ENCODE data around the gene CBLN3.

CBLN3 gene

GRCh38 chr14:24403294-24403998 is 26.0 kb downstream of the CBLN3 start:
- Mint-ChIP-seq H3K27ac (peak overlapping the region in 1 of 2 donors; percentile 5), H3K4me1 (peaks cover 13% of the 10 kb centered on the region), H3K9me3 (no peaks in the 10 kb centered on the region), H3K4me3 (no peak overlapping the region), H3K27me3 (peaks cover 34% of the 10 kb centered on the region)
- DNase-seq = no peak
- no peak for ATAC-seq

DNA sequence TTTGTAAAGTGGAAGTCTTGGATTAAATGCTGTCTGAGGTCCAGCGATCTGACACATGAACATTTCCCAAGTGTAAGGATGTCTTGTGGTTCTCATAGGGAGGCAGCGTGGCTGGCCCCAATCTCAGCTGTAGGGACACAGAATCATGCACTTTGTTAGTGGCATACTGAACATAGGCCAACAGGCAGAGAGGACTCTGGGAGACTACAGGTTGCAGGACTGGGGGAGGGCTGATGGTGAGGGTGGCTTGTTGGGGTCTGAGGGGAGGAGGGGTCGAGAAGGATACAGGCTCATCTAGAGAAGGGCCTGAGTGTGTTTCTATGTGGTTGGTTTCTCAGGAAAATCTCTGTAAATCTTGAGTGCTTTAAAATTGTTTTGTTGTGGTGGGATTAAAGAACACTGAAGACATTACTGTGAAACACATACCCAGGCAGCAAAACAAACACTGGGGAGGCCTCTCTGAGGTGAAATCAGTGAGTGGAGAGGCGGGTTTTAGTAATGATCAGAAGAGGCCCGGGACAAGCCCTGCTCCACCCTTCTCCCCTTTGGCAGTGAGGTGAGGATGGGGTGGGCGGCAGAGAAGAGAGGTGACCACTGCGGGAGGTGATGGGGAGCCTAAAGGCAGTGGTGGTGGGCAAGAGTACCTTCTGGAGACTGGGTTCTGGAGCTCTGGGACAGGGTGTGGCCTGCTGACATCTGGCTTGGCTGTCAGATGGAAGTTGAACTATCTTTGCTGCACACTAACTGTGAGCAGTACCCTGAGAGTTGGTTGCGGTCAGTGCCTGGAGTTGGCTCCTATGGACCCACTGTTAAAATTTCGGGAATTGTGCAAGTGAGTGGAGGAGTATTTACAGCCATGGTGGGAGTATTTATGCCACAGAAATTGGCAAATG is 27.4 kb downstream of the CBLN3 start:
- Mint-ChIP-seq H3K4me1 (peaks cover 13% of the 10 kb centered on the region), H3K9me3 (no peaks in the 10 kb centered on the region), H3K27ac (no peak overlapping the region), H3K4me3 (no peak overlapping the region), H3K27me3 (peaks cover 43% of the 10 kb centered on the region)
- DNase-seq (no peak), ATAC-seq (no peak)

- Mint-ChIP-seq H3K27me3 (peaks cover 50% of the 10 kb centered on the region), H3K9me3 (no peaks in the 10 kb centered on the region), H3K4me3 (peak overlapping the region; percentile 19 to 80), H3K27ac (no peak overlapping the region), H3K4me1 (peaks cover 18% of the 10 kb centered on the region)
- DNase-seq (no peak), ATAC-seq (no peak)
Observed at GRCh38 chr14:24399999-24400718, 29.3 kb downstream of the CBLN3 start.

GRCh38 chr14:24399447-24399822 is 30.0 kb downstream of the CBLN3 start:
- ATAC-seq (peak; percentile 46), DNase-seq (no peak)
- peaks cover 18% of the 10 kb centered on the region for H3K4me1 Mint-ChIP-seq
- H3K27me3 Mint-ChIP-seq = peaks cover 49% of the 10 kb centered on the region
- no peak overlapping the region for H3K27ac Mint-ChIP-seq
- H3K4me3 Mint-ChIP-seq = peak overlapping the region; percentile 58 to 80
- no peaks in the 10 kb centered on the region for H3K9me3 Mint-ChIP-seq

DNA sequence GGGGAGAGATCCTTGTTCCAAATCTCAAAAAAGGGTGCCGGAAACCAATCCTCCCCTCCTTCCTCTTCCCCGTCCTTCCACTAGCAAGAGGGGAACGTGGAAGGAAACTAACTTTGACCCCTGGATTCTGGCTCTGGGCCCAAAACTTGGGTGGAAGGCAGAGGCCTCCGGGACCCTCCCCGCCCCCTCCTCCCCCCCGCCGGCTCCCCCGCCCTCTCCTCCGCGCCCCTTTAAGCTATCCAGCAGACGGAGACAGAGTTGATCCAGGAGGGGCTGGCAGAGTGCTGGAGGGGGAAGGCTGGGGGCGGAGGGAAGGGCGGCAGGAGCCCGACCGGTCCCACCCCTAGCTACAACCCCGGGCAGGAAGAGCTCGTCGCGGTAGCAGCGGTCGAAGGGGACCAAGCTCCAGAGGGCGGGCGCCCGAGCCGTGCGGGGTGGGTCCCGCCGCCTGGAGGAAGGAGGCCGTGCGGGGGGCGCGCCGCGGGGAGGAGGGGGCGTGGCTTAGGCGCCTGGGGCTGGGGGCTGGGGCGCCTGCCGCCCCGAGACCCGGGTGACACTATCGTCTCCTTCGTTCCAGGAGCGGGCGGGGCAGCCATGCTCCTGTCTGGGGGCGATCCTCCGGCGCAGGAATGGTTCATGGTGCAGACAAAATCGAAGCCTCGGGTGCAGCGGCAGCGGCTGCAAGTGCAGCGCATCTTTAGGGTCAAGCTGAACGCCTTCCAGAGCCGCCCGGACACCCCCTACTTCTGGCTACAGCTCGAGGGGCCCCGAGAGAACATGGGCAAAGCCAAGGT is 30.6 kb downstream of the CBLN3 start, which contains the start of gene NYNRIN:
NYNRIN (plus strand) TSS at position 351 of the 794 bp plus-strand sequence; CDS start at position 595, 244 bp downstream.
- Mint-ChIP-seq H3K27ac (no peak within 1 kb of the TSS), H3K4me3 (peak within 1 kb of the TSS; percentile 58 to 80), H3K27me3 (peaks cover 43% of the 10 kb centered on the region), H3K9me3 (no peaks in the 10 kb centered on the region), H3K4me1 (peaks cover 18% of the 10 kb centered on the region)
- ATAC-seq = peak; percentile 87
- DNase-seq = peak; percentile 21 to 24

GRCh38 chr14:24398293-24398652 is 31.2 kb downstream of the CBLN3 start:
- Mint-ChIP-seq H3K9me3 (no peaks in the 10 kb centered on the region), H3K4me3 (no peak overlapping the region), H3K4me1 (peaks cover 18% of the 10 kb centered on the region), H3K27ac (no peak overlapping the region), H3K27me3 (peaks cover 38% of the 10 kb centered on the region)
- no peak for ATAC-seq
- no peak for DNase-seq

DNA sequence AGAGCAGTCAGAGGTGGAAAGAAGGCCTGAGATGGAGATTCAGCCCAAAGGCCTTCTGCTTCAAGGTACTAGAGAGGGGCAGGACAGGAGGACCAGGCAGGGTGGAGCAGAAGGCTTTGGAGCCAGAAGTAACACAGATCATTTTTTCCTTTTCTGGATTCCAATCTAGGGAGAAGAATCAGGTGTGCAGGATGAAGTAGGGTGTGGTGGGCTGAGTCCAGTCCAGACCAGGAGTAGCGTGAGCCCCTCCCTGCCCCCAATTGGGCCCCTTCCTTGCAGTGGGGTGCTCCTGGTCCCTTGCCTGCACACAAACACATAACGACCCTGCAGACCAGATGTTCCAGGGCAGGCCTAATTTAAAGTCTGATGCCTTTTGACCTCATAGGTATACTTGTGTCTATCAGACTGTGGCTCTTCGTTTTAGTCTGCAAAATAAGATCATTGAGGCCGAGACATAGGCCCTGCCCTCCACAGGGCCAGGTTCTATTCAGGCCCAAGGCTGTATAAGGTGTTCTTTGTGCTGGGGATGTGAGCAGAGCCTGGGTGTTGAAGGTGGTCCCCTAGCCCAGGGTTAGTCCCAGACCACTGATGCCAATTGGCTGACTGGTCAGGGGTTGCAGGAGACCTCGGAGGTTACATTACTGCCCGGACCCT is 31.7 kb downstream of the CBLN3 start:
- Mint-ChIP-seq H3K27me3 (peaks cover 32% of the 10 kb centered on the region), H3K4me1 (peaks cover 18% of the 10 kb centered on the region), H3K4me3 (no peak overlapping the region), H3K27ac (no peak overlapping the region), H3K9me3 (no peaks in the 10 kb centered on the region)
- no peak for ATAC-seq
- no peak for DNase-seq

DNA sequence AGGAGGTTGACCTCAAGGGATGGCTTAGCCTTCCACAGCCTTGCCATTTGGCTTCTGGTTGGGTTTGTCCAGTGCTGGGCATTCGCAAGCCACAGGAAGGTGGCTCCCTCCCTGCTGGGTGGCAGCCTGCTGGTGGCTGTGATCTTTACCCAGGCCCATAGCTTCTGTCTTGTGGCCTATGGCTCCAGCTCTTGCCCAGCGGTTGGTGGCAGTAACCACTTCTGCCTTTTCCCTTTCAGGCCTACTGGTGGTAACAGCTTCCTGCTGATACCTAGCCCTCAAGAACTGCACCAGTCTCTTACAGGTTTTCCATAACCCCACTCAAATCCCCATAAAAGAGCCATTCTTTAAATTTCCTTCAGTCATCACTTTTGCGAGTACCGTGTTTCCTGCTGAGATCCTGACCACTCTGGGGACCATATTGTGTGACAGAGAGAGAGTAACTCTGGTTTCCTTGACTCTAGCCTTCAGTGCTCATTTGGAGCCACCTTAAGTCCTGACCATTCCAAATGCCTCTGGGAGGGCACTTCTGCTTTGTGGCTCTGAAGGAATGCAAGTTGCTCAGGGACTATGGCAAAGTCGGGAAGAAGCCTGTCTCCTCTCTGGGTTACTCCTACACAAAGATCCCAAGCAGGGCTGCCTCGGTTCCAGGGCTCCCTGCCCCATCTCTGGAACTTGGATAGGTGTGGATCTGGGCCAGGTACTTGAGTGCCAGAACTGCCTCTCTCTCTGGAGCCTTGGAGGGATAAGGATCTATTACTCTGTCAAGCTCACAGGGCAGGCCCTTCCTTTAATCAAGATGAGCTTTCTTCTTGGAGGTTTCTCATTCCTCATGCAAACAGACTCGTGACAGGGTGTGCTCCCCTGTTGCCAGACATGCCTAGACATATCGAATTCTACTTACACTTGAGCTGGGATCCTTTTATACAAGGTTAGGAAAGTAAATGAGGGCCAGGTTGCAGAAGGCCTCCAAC is 33.6 kb downstream of the CBLN3 start:
- peaks cover 13% of the 10 kb centered on the region for H3K4me1 Mint-ChIP-seq
- H3K4me3 Mint-ChIP-seq = no peak overlapping the region
- peaks cover 41% of the 10 kb centered on the region for H3K27me3 Mint-ChIP-seq
- ATAC-seq = no peak
- no peak for DNase-seq
- no peak overlapping the region for H3K27ac Mint-ChIP-seq
- no peaks in the 10 kb centered on the region for H3K9me3 Mint-ChIP-seq

GRCh38 chr14:24394275-24394674 is 35.2 kb downstream of the CBLN3 start:
- no peak overlapping the region for H3K4me3 Mint-ChIP-seq
- H3K9me3 Mint-ChIP-seq = no peaks in the 10 kb centered on the region
- ATAC-seq (no peak), DNase-seq (no peak)
- H3K27ac Mint-ChIP-seq = no peak overlapping the region
- H3K27me3 Mint-ChIP-seq = peaks cover 32% of the 10 kb centered on the region
- H3K4me1 Mint-ChIP-seq = peaks cover 8% of the 10 kb centered on the region

DNA sequence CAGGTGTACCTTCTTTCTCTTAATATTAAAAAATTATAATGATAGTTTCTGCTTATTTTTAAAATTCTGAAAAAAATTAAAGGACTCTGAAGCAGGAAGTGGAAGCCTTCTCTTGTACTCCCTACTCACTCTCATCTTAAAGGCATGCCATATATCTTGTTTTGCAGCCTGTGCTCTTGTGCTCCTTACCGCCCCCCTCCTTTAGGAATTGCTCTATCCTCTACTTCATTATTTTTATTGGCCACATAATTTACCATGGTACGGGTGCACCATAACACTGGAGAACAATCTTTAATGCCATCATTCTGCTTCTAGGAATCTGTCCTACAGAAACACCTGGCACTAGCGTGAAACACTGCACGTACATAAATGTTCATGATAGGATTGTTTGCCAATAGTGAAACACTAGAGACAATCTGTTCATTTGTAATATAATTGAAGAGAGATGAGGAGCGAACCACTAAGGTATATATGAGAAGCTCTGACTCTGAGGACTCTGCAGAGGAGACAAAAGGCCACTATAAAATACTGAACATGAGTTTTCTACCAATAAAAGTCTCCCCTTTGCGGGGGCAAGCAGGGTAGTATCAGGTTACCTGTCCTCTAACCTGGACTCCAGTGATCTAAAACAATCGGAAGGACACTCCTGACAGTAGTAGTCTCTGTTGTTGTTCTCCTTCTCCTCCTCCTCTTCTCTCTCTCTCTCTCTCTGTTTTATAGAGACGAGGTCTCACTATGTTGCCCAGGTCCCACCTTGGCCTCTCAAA is 37.0 kb downstream of the CBLN3 start:
- ATAC-seq (no peak), DNase-seq (no peak)
- Mint-ChIP-seq H3K27ac (no peak overlapping the region), H3K4me1 (peaks cover 6% of the 10 kb centered on the region), H3K27me3 (peaks cover 33% of the 10 kb centered on the region), H3K4me3 (no peak overlapping the region), H3K9me3 (no peaks in the 10 kb centered on the region)

DNA sequence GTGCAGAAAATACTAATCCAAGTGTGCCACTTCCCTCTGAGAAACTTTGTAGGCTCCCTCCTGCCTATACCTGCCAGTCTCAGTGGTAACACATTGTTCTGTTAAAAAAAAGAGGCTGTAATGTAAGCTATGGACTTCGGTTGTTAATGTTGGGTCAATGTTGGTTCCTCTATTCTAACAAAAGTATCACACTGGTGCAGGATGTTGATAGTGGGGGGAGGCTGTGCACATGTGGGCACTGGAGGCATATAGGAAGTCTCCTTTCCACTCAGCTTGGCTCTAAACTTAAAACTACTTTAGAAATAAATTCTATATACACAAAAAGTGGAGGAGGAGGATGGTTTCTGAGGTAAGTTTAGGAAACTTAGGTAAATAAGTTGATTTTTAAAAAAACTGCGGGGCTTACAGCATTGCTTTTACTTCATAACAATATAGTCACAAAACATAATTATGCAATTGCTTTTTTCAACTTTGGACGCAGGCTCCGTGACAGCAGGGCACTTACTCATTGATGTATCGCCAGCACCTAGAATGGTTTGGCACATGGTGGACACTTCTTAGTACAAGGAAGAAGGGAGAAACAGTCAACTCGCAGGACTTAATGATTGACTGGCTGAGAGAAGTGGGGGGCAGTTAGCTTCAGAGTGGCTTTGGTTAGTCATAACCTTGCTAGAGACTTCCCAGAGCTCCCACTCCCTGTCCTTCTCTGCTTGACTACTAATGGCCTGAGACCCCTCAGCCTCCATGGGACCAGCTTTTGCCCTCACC is 38.6 kb downstream of the CBLN3 start:
- Mint-ChIP-seq H3K9me3 (no peaks in the 10 kb centered on the region), H3K27me3 (peaks cover 22% of the 10 kb centered on the region), H3K4me1 (peaks cover 4% of the 10 kb centered on the region), H3K27ac (peak overlapping the region in 1 of 2 donors; percentile 43), H3K4me3 (no peak overlapping the region)
- DNase-seq (no peak), ATAC-seq (no peak)

DNA sequence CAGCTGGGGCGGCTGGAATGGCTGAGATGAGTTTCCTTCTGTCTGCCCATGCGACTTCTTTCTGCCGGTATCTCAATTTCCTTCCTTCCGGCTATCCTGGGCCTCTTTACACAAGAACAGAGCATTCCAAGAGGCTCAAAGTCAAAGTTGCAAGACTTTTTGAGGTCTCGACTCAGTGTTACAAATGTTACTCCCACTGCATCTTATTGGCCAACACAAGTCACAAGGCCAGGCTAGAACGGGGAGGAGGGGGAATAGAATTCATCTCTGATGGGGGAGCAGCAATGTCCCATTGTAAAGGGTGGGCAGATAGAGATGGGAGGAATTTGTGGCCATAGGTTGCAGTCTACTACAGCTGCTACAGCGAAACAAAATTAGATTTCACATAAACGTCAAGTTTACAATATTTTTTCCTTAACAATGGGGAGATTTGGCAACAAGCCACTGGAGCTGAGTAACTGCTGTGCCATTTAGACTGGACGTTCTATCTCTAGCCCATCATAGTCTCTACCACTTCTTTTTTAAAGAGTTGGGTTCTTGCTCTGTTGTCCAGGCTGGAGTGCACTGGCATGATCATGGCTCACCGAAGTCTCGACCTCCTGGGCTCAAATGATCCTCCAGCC is 40.1 kb downstream of the CBLN3 start:
- no peak overlapping the region for H3K27ac Mint-ChIP-seq
- no peak overlapping the region for H3K4me3 Mint-ChIP-seq
- no peaks in the 10 kb centered on the region for H3K9me3 Mint-ChIP-seq
- peaks cover 22% of the 10 kb centered on the region for H3K27me3 Mint-ChIP-seq
- ATAC-seq (no peak), DNase-seq (no peak)
- H3K4me1 Mint-ChIP-seq = no peaks in the 10 kb centered on the region
